HEK293 (cell line): ENCODE results near the gene TPRA1.

Source experiments
- CTCF ChIA-PET: fragments of 350-600 bp; formaldehyde crosslinking; extraction: SDS; loops from one replicate; lab custom pipeline; 2021; ENCODE audit warnings: antibody characterized with exemption; lab: Yijun Ruan, JAX
- POLR2A ChIA-PET: fragments of 300-600 bp; formaldehyde crosslinking; extraction: SDS; loops from one replicate; lab custom pipeline; 2020; ENCODE audit warnings: antibody characterized with exemption, inconsistent platforms; lab: Yijun Ruan, JAX
- H3K27ac ChIP-seq: fragments of 200-500 bp; sonication (Bioruptor generic); 2 replicates; pipeline ENCODE4 v1.5.1; 2014; ENCODE audit warnings: low read depth, low read length, control low read depth, inconsistent platforms; ENCODE audit errors: extremely low read depth
- H3K36me3 ChIP-seq, 2 experiments: fragments of 200-500 bp in 1 of 2; sonication (Bioruptor generic) in 1 of 2; 1 replicate in 1 of 2; 2 replicates in 1 of 2; pipeline ENCODE4 v1.5.1; 2014 to 2017; ENCODE audit warnings: inconsistent platforms in 2 of 2, low read length in 2 of 2; ENCODE audit not compliant: control insufficient read depth in 2 of 2, insufficient read depth in 1 of 2
- H3K4me1 ChIP-seq: fragments of 200-500 bp; sonication (Bioruptor generic); 2 replicates; pipeline ENCODE4 v1.5.1; 2014; ENCODE audit warnings: mild to moderate bottlenecking, low read length, inconsistent platforms; ENCODE audit not compliant: control insufficient read depth, insufficient read depth
- H3K4me3 ChIP-seq: 2 replicates; pipeline ENCODE4 v1.5.1; 2011; ENCODE audit warnings: low read depth, mild to moderate bottlenecking, control low read depth, low read length, moderate library complexity
- H3K9me3 ChIP-seq: fragments of 200-500 bp; sonication (Bioruptor generic); 2 replicates; pipeline ENCODE4 v1.5.1; 2014; ENCODE audit warnings: low read depth, low read length, inconsistent platforms; ENCODE audit not compliant: control insufficient read depth, insufficient read depth
- BCL11A ChIP-seq: fragments of 450-650 bp; formaldehyde crosslinking; IDR thresholded peaks from 2 replicates; pipeline ENCODE4 v1.5.1; 2016; ENCODE audit warnings: low read depth, missing biosample characterization, missing genetic modification characterization
- BCL11B ChIP-seq: fragments of 450-650 bp; formaldehyde crosslinking; IDR thresholded peaks from 2 replicates; pipeline ENCODE4 v1.5.1; 2016; ENCODE audit warnings: low read depth, missing biosample characterization, missing genetic modification characterization
- OVOL3 ChIP-seq: fragments of 450-650 bp; formaldehyde crosslinking; IDR thresholded peaks from 2 replicates; pipeline ENCODE4 v1.5.1; 2016; ENCODE audit warnings: missing biosample characterization, missing genetic modification characterization
- SP2 ChIP-seq: fragments of 450-650 bp; formaldehyde crosslinking; IDR thresholded peaks from 2 replicates; pipeline ENCODE4 v1.5.1; 2016; ENCODE audit warnings: missing biosample characterization, missing genetic modification characterization
- ZBTB17 ChIP-seq: fragments of 450-650 bp; formaldehyde crosslinking; IDR thresholded peaks from 2 replicates; pipeline ENCODE4 v1.5.1; 2016; ENCODE audit warnings: missing biosample characterization, missing genetic modification characterization
- ZNF112 ChIP-seq: fragments of 450-650 bp; formaldehyde crosslinking; IDR thresholded peaks from 2 replicates; pipeline ENCODE4 v1.5.0; 2017; ENCODE audit warnings: missing biosample characterization, missing genetic modification characterization
- ZNF146 ChIP-seq: fragments of 450-650 bp; formaldehyde crosslinking; IDR thresholded peaks from 2 replicates; pipeline ENCODE4 v1.5.1; 2016; ENCODE audit warnings: missing biosample characterization, missing genetic modification characterization
- ZNF175 ChIP-seq: fragments of 450-650 bp; formaldehyde crosslinking; IDR thresholded peaks from 2 replicates; pipeline ENCODE4 v1.5.1; 2016; ENCODE audit warnings: missing biosample characterization, missing genetic modification characterization
- ZNF202 ChIP-seq: fragments of 450-650 bp; formaldehyde crosslinking; IDR thresholded peaks from 2 replicates; pipeline ENCODE4 v1.5.1; 2016; ENCODE audit warnings: missing biosample characterization, missing genetic modification characterization, borderline replicate concordance
- ZNF391 ChIP-seq: fragments of 450-650 bp; formaldehyde crosslinking; IDR thresholded peaks from 2 replicates; pipeline ENCODE4 v1.5.1; 2016; ENCODE audit warnings: low read depth, missing biosample characterization, missing genetic modification characterization, borderline replicate concordance
- ZNF561 ChIP-seq: fragments of 450-650 bp; IDR thresholded peaks from 2 replicates; pipeline ENCODE4 v1.5.1; 2018; ENCODE audit warnings: missing biosample characterization, missing genetic modification characterization, borderline replicate concordance
- ZNF610 ChIP-seq: fragments of 450-650 bp; formaldehyde crosslinking; IDR thresholded peaks from 2 replicates; pipeline ENCODE4 v1.5.1; 2016; ENCODE audit warnings: missing biosample characterization, missing genetic modification characterization, borderline replicate concordance
- ZNF621 ChIP-seq: fragments of 450-650 bp; formaldehyde crosslinking; IDR thresholded peaks from 2 replicates; pipeline ENCODE4 v1.5.1; 2017; ENCODE audit warnings: missing biosample characterization, missing genetic modification characterization
- ZNF660 ChIP-seq: fragments of 450-650 bp; IDR thresholded peaks from 2 replicates; pipeline ENCODE4 v1.5.1; 2018; ENCODE audit warnings: missing biosample characterization, mild to moderate bottlenecking, missing genetic modification characterization
- ZNF776 ChIP-seq: fragments of 450-650 bp; formaldehyde crosslinking; IDR thresholded peaks from 2 replicates; pipeline ENCODE4 v1.5.0; 2017; ENCODE audit warnings: missing biosample characterization, missing genetic modification characterization, borderline replicate concordance
- TF ChIP-seq, protein P1 (sequence below): fragments of 450-650 bp; formaldehyde crosslinking; optimal IDR thresholded peaks from 2 replicates; pipeline ENCODE3; 2016; ENCODE audit warnings: missing biosample characterization, mild to moderate bottlenecking, missing genetic modification characterization
- TF ChIP-seq, protein P2 (sequence below): fragments of 450-650 bp; formaldehyde crosslinking; IDR thresholded peaks from 2 replicates; pipeline ENCODE4 v1.5.1; 2016; ENCODE audit warnings: missing biosample characterization, missing genetic modification characterization
- TF ChIP-seq, protein P3 (sequence below): fragments of 450-650 bp; formaldehyde crosslinking; IDR thresholded peaks from 2 replicates; pipeline ENCODE4 v1.5.1; 2016; ENCODE audit warnings: missing biosample characterization, missing genetic modification characterization, borderline replicate concordance
- TF ChIP-seq, protein P4 (sequence below): fragments of 450-650 bp; formaldehyde crosslinking; IDR thresholded peaks from 2 replicates; pipeline ENCODE4 v1.5.1; 2016; ENCODE audit warnings: missing biosample characterization, missing genetic modification characterization
- TF ChIP-seq, protein P5 (sequence below): fragments of 450-650 bp; formaldehyde crosslinking; IDR thresholded peaks from 2 replicates; pipeline ENCODE4 v1.5.1; 2016; ENCODE audit warnings: missing biosample characterization, missing genetic modification characterization

Gene TPRA1

DNA sequence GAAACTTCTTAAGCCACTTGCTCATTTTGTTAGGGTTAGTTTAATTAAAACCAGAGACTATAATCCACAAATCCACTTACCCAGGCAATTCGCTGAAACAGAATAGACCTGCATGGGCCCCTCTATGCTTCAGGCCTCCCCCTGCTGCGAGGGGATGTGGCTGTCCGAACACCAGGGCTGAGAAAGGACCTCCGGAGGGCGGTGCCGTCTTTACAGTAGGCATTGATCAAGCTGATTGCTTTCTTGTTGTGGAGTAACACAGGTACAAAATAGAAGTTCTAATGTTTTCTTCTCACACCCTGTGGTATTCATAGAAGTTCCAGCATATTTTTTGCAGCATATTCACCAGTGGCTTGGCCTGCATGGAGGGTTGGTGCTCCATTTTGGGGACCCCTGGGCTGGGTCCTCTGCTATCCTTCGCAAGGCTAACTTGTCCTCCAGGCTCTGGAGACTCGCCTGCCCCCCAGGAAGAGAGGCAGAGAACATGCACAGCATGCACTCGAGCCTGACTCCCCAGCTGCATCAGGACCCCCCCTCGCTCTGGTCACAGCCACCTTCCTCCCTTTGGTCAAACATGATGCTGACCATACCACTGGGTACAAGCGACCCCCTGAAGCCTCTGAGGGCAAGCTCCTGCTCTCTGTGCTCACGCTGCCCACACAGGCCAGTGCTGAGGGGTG, 55.3 kb downstream of the TPRA1 start:
- Histone ChIP-seq H3K9me3 (no peaks in the 10 kb centered on the region), H3K27ac (no peak overlapping the region), H3K36me3 (no peaks in the 10 kb centered on the region), H3K4me3 (no peak overlapping the region), H3K4me1 (no peaks in the 10 kb centered on the region)
- ChIA-PET POLR2A (no interaction called here), CTCF (interaction anchor here (0.5 kb wide), 1 partner anchor 309 kb away, joined by 3 read pairs; no protein-coding TSS in a partner anchor)
- TF ChIP-seq BCL11A (tag by site-specific recombination) (no peak), ZNF610 (tag by site-specific recombination) (no peak), OVOL3 (no peak), ZNF660 (no peak), ZNF621 (tag by site-specific recombination) (no peak), ZNF112 (tag by site-specific recombination) (no peak), ZNF776 (tag by site-specific recombination) (no peak), ZNF202 (tag by site-specific recombination) (no peak), BCL11B (tag by site-specific recombination) (no peak), ZBTB17 (tag by site-specific recombination) (no peak), SP2 (tag by site-specific recombination) (no peak), ZNF561 (tag by site-specific recombination) (no peak), ZNF146 (tag by site-specific recombination) (no peak), ZNF175 (no peak), ZNF391 (tag by site-specific recombination) (no peak)
- TF ChIP-seq, protein P1, sequence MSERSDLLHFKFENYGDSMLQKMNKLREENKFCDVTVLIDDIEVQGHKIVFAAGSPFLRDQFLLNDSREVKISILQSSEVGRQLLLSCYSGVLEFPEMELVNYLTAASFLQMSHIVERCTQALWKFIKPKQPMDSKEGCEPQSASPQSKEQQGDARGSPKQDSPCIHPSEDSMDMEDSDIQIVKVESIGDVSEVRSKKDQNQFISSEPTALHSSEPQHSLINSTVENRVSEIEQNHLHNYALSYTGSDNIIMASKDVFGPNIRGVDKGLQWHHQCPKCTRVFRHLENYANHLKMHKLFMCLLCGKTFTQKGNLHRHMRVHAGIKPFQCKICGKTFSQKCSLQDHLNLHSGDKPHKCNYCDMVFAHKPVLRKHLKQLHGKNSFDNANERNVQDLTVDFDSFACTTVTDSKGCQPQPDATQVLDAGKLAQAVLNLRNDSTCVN (tag by site-specific recombination): no peak
- TF ChIP-seq, protein P2, sequence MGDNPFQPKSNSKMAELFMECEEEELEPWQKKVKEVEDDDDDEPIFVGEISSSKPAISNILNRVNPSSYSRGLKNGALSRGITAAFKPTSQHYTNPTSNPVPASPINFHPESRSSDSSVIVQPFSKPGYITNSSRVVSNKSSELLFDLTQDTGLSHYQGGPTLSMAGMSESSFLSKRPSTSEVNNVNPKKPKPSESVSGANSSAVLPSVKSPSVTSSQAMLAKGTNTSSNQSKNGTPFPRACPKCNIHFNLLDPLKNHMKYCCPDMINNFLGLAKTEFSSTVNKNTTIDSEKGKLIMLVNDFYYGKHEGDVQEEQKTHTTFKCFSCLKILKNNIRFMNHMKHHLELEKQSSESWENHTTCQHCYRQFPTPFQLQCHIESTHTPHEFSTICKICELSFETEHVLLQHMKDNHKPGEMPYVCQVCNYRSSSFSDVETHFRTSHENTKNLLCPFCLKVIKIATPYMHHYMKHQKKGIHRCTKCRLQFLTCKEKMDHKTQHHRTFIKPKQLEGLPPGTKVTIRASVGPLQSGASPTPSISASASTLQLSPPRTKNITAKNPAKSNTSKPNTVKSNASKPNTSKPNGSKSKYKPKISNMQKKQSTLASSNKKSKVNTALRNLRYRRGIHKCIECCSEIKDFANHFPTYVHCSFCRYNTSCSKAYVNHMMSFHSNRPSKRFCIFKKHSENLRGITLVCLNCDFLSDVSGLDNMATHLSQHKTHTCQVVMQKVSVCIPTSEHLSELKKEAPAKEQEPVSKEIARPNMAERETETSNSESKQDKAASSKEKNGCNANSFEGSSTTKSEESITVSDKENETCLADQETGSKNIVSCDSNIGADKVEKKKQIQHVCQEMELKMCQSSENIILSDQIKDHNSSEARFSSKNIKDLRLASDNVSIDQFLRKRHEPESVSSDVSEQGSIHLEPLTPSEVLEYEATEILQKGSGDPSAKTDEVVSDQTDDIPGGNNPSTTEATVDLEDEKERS: no peak
- TF ChIP-seq, protein P3, sequence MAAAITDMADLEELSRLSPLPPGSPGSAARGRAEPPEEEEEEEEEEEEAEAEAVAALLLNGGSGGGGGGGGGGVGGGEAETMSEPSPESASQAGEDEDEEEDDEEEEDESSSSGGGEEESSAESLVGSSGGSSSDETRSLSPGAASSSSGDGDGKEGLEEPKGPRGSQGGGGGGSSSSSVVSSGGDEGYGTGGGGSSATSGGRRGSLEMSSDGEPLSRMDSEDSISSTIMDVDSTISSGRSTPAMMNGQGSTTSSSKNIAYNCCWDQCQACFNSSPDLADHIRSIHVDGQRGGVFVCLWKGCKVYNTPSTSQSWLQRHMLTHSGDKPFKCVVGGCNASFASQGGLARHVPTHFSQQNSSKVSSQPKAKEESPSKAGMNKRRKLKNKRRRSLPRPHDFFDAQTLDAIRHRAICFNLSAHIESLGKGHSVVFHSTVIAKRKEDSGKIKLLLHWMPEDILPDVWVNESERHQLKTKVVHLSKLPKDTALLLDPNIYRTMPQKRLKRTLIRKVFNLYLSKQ (tag by site-specific recombination): no peak
- TF ChIP-seq, protein P4, sequence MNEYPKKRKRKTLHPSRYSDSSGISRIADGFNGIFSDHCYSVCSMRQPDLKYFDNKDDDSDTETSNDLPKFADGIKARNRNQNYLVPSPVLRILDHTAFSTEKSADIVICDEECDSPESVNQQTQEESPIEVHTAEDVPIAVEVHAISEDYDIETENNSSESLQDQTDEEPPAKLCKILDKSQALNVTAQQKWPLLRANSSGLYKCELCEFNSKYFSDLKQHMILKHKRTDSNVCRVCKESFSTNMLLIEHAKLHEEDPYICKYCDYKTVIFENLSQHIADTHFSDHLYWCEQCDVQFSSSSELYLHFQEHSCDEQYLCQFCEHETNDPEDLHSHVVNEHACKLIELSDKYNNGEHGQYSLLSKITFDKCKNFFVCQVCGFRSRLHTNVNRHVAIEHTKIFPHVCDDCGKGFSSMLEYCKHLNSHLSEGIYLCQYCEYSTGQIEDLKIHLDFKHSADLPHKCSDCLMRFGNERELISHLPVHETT: no peak
- TF ChIP-seq, protein P5, sequence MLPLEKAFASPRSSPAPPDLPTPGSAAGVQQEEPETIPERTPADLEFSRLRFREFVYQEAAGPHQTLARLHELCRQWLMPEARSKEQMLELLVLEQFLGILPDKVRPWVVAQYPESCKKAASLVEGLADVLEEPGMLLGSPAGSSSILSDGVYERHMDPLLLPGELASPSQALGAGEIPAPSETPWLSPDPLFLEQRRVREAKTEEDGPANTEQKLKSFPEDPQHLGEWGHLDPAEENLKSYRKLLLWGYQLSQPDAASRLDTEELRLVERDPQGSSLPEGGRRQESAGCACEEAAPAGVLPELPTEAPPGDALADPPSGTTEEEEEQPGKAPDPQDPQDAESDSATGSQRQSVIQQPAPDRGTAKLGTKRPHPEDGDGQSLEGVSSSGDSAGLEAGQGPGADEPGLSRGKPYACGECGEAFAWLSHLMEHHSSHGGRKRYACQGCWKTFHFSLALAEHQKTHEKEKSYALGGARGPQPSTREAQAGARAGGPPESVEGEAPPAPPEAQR (tag by site-specific recombination): no peak
